A549 (cell line): ENCODE measurements around the gene HLX. TPM values are rescaled to one million over a fixed set of nuclear protein-coding genes. Genes with fewer than 3 reads are reported as not detected.
A peak's percentile ranks its signal among the peaks of the same experiment; 100 is the strongest.

Experiments used
- ATAC-seq, 2 experiments: fragments of 200-7000 bp in 1 of 2; fragments of >200 bp in 1 of 2; cut with Nextera tagmentation in 1 of 2; cut with Tn5 transposase in 1 of 2; 3 replicates each; pipeline versions ENCODE4 v1.8.0 to v1.9.1; 2018 to 2020; ENCODE audit warnings: mild to moderate bottlenecking in 1 of 2, moderate library complexity in 1 of 2
- CTCF ChIA-PET: fragments of 300-600 bp; sonication (Branson Sonifier 250); formaldehyde crosslinking; extraction: SDS; loops from one replicate; lab custom pipeline; 2021; ENCODE audit warnings: antibody characterized with exemption, inconsistent platforms; lab: Yijun Ruan, JAX
- POLR2A ChIA-PET: fragments of 350-600 bp; formaldehyde crosslinking; extraction: SDS; loops from one replicate; lab custom pipeline; 2021; ENCODE audit warnings: antibody characterized with exemption, inconsistent platforms; lab: Yijun Ruan, JAX
- DNase-seq, 2 experiments: peaks; one replicate each; pipeline versions ENCODE4 v3.0.0 to v3.0.0-alpha.2; 2011 to 2016; ENCODE audit warnings: low read depth in 1 of 2, low spot score in 1 of 2
- FAIRE-seq: peaks from 2 replicates; lab custom pipeline; 2011; peaks lifted over from hg19 to GRCh38; lab: Jason Lieb, UNC
- H3K27ac ChIP-seq, 2 experiments: fragments of >200 bp; sonication (Bioruptor Twin); formaldehyde crosslinking; 3 replicates each; pipeline ENCODE4 v1.5.1; 2016 to 2017
- H3K4me1 ChIP-seq: fragments of >200 bp; sonication (Bioruptor Twin); formaldehyde crosslinking; 3 replicates; pipeline ENCODE4 v1.6.1; 2016
- H3K4me2 ChIP-seq: fragments of >200 bp; sonication (Bioruptor Twin); formaldehyde crosslinking; 3 replicates; pipeline ENCODE4 v1.6.1; 2016
- H3K4me3 ChIP-seq: fragments of >200 bp; sonication (Bioruptor Twin); formaldehyde crosslinking; 3 replicates; pipeline ENCODE4 v1.5.1; 2016
- H3K9me3 ChIP-seq: fragments of >200 bp; sonication (Bioruptor Twin); formaldehyde crosslinking; 3 replicates; pipeline ENCODE4 v1.6.1; 2016
- CTCF ChIP-seq: fragments of >200 bp; sonication (Bioruptor Twin); formaldehyde crosslinking; IDR thresholded peaks from 3 replicates; pipeline ENCODE4 v1.5.1; 2016
- EHMT2 ChIP-seq: fragments of 200-600 bp; sonication (generic); IDR thresholded peaks from 2 replicates; pipeline ENCODE4 v1.6.1; 2016; ENCODE audit warnings: antibody characterized with exemption, low read depth, mild to moderate bottlenecking, moderate library complexity
- EP300 ChIP-seq, 2 experiments: fragments of >200 bp; sonication (Bioruptor Twin); formaldehyde crosslinking; IDR thresholded peaks; 2 replicates in 1 of 2; 3 replicates in 1 of 2; pipeline ENCODE4 v1.6.1; 2016 to 2017
- FOSB ChIP-seq: fragments of 250-450 bp; sonication (Bioruptor Pico); IDR thresholded peaks from 2 replicates; pipeline ENCODE4 v1.5.0; 2020; ENCODE audit warnings: mild to moderate bottlenecking, moderate library complexity
- HDAC2 ChIP-seq: fragments of 200-600 bp; sonication (generic); IDR thresholded peaks from 2 replicates; pipeline ENCODE4 v1.6.1; 2016
- HMGXB4 ChIP-seq: fragments of 250-450 bp; sonication (Bioruptor Pico); IDR thresholded peaks from 2 replicates; pipeline ENCODE4 v1.5.0; 2021; ENCODE audit warnings: mild to moderate bottlenecking, moderate library complexity, borderline replicate concordance
- JUNB ChIP-seq: fragments of >200 bp; sonication (Bioruptor Twin); formaldehyde crosslinking; IDR thresholded peaks from 2 replicates; pipeline ENCODE4 v1.6.1; 2016
- KDM1A ChIP-seq: fragments of 200-600 bp; sonication (generic); IDR thresholded peaks from 2 replicates; pipeline ENCODE4 v1.6.1; 2016; ENCODE audit warnings: low read depth, mild to moderate bottlenecking
- KDM5A ChIP-seq: fragments of 200-600 bp; sonication (generic); IDR thresholded peaks from 2 replicates; pipeline ENCODE4 v1.6.1; 2016; ENCODE audit warnings: antibody characterized with exemption, mild to moderate bottlenecking
- MAFK ChIP-seq: fragments of 450-650 bp; IDR thresholded peaks from 2 replicates; pipeline ENCODE4 v1.6.1; 2014; ENCODE audit not compliant: partially characterized antibody
- MAZ ChIP-seq: fragments of 150-350 bp; IDR thresholded peaks from 2 replicates; pipeline ENCODE4 v1.6.1; 2014; ENCODE audit warnings: antibody characterized with exemption, low read depth, low read length, borderline replicate concordance
- MYC ChIP-seq: IDR thresholded peaks from 2 replicates; pipeline ENCODE4 v1.6.1; 2012; ENCODE audit warnings: mild to moderate bottlenecking, inconsistent platforms, low read length, improper control_type of control experiment, borderline replicate concordance
- NPAS2 ChIP-seq: fragments of 250-450 bp; sonication (Bioruptor Pico); IDR thresholded peaks from 2 replicates; pipeline ENCODE4 v1.8.0; 2022; ENCODE audit warnings: mild to moderate bottlenecking, moderate library complexity, borderline replicate concordance
- POLR2A ChIP-seq: IDR thresholded peaks from 2 replicates; pipeline ENCODE4 v1.6.1; 2012; ENCODE audit warnings: mild to moderate bottlenecking, low read length
- RAD21 ChIP-seq, 2 experiments: fragments of >200 bp in 1 of 2; sonication (Bioruptor Twin) in 1 of 2; formaldehyde crosslinking in 1 of 2; IDR thresholded peaks in 1 of 2; conservative IDR thresholded peaks in 1 of 2; 2 replicates in 1 of 2; 3 replicates in 1 of 2; pipeline ENCODE4 v1.6.1; 2012 to 2018; ENCODE audit warnings: inconsistent platforms in 1 of 2
- RFX5 ChIP-seq: fragments of 450-650 bp; IDR thresholded peaks from 2 replicates; pipeline ENCODE4 v1.7.1; 2014; ENCODE audit warnings: antibody characterized with exemption, mild to moderate bottlenecking, moderate library complexity
- SMC3 ChIP-seq: fragments of >200 bp; sonication (Bioruptor Twin); formaldehyde crosslinking; IDR thresholded peaks from 3 replicates; pipeline ENCODE4 v1.6.1; 2018; ENCODE audit warnings: inconsistent platforms
- SREBF2 ChIP-seq: fragments of 450-650 bp; IDR thresholded peaks from 2 replicates; pipeline ENCODE4 v1.6.1; 2014; ENCODE audit warnings: mild to moderate bottlenecking, moderate library complexity
- TP53 ChIP-seq: fragments of 250-450 bp; sonication (Bioruptor Pico); IDR thresholded peaks from 2 replicates; pipeline ENCODE4 v1.5.0; 2021; ENCODE audit warnings: mild to moderate bottlenecking, moderate library complexity
- USF2 ChIP-seq: fragments of 450-650 bp; IDR thresholded peaks from 2 replicates; pipeline ENCODE4 v1.6.1; 2014; ENCODE audit warnings: antibody characterized with exemption
- ZC3H11A ChIP-seq: fragments of 450-650 bp; IDR thresholded peaks from 2 replicates; pipeline ENCODE4 v1.6.1; 2014; ENCODE audit warnings: antibody characterized with exemption, mild to moderate bottlenecking
- ZFP36 ChIP-seq: fragments of 450-650 bp; IDR thresholded peaks from 2 replicates; pipeline ENCODE4 v1.6.1; 2014; ENCODE audit warnings: borderline replicate concordance; ENCODE audit not compliant: partially characterized antibody
- ZSCAN20 ChIP-seq: fragments of 250-450 bp; sonication (Bioruptor Pico); IDR thresholded peaks from 2 replicates; pipeline ENCODE4 v1.8.0; 2022; ENCODE audit warnings: mild to moderate bottlenecking, moderate library complexity
- WGBS: methylation state at CpG from one replicate; pipeline ENCODE4 v1.1.6; 2017; ENCODE audit errors: missing lambda C conversion rate; 5-methylcytosine and 5-hydroxymethylcytosine counted together
- polyA plus RNA-seq, 4 experiments: library from polyadenylated mRNA; depleted of rRNA in 3 of 4; stranded (reverse); fragments of >200 nt; fragmentation: RNase III in 1 of 4; extraction: RNeasy Plus Mini Kit Qiagen cat#74134 plus additional on column Dnase treatment in 1 of 4; gene quantifications; 2 replicates in 3 of 4; 3 replicates in 1 of 4; pipeline ENCODE4 v1.2.3, GENCODE V29; 2011 to 2017
- TF ChIP-seq, protein P1 (sequence below): IDR thresholded peaks from 2 replicates; pipeline ENCODE4 v1.6.1; 2012

Gene HLX
- polyA plus RNA-seq, 2 of the 4 experiments (the other 2 are of a cell fraction): 0.70 to 5.6 TPM

- WGBS: 30% methylated on average over 8 of the region's 8 CpGs
- ChIA-PET POLR2A (no interaction called here), CTCF (interaction anchor here (0.6 to 5.1 kb wide), 23 partner anchors 10 to 1772 kb away, joined by 3 to 47 read pairs (median 4); no protein-coding TSS in a partner anchor)
- peak; percentile 34 to 53 for DNase-seq
- peak; percentile 64 to 65; a peak in 4 of 6 replicates for ATAC-seq
- Histone ChIP-seq H3K4me2 (no peak overlapping the region), H3K9me3 (no peaks in the 10 kb centered on the region), H3K4me3 (no peak overlapping the region), H3K27ac (peak overlapping the region in 1 of 2 experiments; percentile 26; a peak in 2 of 6 replicates), H3K4me1 (peaks cover 26% of the 10 kb centered on the region; the same call in 2 of the 3 replicates)
- TF ChIP-seq EP300 (IDR thresholded peaks at IDR 0.05) (no peak), RAD21 (conservative IDR thresholded peaks at IDR 0.05 in 1 of 2, IDR thresholded peaks at IDR 0.05 in 1 of 2) (peak; percentile 85 to 96), ZSCAN20 (CRISPR knock-in tag) (no peak), MAZ (no peak), CTCF (peak; percentile 89), SMC3 (peak; percentile 95)
- no peak for FAIRE-seq
These were observed 5.2 kb upstream of the HLX start for GRCh38 chr1:220873868-220874655.

- Histone ChIP-seq H3K4me1 (peaks cover 27% of the 10 kb centered on the region; the same call in 2 of the 3 replicates), H3K9me3 (no peaks in the 10 kb centered on the region), H3K27ac (no peak overlapping the region), H3K4me2 (no peak overlapping the region), H3K4me3 (no peak overlapping the region)
- DNase-seq: no peak
- ATAC-seq: no peak
- CTCF ChIA-PET: interaction anchor here (0.6 to 5.1 kb wide), 18 partner anchors 11 to 1770 kb away, joined by 3 to 47 read pairs (median 3); no protein-coding TSS in a partner anchor
- no peak for FAIRE-seq
- WGBS: 61% methylated on average over 1 of the region's 1 CpG
- POLR2A ChIA-PET: no interaction called here
- TF ChIP-seq SMC3 (no peak), ZFP36 (no peak), POLR2A (no peak), RAD21 (conservative IDR thresholded peaks at IDR 0.05 in 1 of 2, IDR thresholded peaks at IDR 0.05 in 1 of 2) (no peak), MAFK (no peak), TP53 (CRISPR knock-in tag) (no peak), JUNB (no peak), KDM5A (no peak), SREBF2 (no peak), FOSB (CRISPR knock-in tag) (no peak), HMGXB4 (CRISPR knock-in tag) (no peak), NPAS2 (CRISPR knock-in tag) (no peak)
These were observed 4.0 kb upstream of the HLX start for GRCh38 chr1:220875260-220875659.

DNA sequence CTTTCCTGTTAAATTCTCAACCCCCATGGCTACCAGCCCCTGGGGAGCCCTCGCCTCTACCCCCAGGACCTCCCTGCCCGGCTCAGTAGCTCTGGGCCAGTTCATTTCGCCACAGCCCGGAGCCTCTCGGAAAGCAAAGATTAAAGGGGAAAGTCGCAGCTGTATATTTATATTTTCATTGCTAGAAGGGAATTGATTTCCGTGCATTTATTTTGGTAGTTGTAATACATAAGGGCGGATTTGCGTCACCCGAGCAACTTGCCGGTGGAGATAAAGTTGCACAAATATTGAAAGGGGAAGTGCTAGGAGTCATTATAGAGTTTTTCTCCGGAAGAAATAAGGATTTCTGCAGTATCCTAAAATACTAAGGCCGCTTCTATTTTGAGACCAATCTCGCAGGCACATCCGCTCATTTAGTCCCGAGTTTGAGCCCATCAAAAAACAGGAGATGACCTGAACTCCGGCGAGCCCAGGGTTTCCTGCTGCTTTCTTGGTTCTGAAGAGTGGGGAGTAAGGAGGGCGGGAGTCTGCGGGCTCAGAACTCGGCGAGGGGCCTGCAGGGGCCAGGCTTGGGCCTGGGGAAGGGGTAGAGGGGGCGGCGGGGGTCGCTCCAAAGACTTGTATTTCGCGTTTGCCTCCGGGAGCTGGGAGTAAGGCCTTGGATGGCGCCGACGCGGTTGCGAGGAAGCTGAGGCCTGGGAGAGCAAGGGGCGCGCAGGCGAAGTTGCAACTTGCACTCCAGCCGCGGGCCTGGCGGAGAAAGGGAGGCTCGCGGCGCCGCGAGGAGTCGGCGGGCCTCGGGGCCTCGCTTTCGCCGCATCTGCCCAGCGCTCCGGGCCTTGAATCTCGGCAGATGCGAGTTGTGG lies 2.5 kb upstream of the HLX start:
- H3K4me3 ChIP-seq: no peak overlapping the region
- DNase-seq: no peak
- CTCF ChIA-PET: interaction anchor here (1.8 to 5.1 kb wide), 5 partner anchors 326 to 1579 kb away, joined by 4 to 47 read pairs (median 16); no protein-coding TSS in a partner anchor
- ATAC-seq: no peak
- POLR2A ChIA-PET: no interaction called here
- H3K27ac ChIP-seq: no peak overlapping the region
- H3K9me3 ChIP-seq: no peaks in the 10 kb centered on the region
- no peak overlapping the region for H3K4me2 ChIP-seq
- 90% methylated on average over 27 of the region's 54 CpGs for whole genome bisulfite sequencing
- no peak for FAIRE-seq
- TF ChIP-seq ZFP36 (no peak), HDAC2 (no peak), USF2 (no peak), RFX5 (no peak), ZC3H11A (no peak), KDM1A (no peak), EHMT2 (no peak), MYC (no peak)
- TF ChIP-seq, protein P1, sequence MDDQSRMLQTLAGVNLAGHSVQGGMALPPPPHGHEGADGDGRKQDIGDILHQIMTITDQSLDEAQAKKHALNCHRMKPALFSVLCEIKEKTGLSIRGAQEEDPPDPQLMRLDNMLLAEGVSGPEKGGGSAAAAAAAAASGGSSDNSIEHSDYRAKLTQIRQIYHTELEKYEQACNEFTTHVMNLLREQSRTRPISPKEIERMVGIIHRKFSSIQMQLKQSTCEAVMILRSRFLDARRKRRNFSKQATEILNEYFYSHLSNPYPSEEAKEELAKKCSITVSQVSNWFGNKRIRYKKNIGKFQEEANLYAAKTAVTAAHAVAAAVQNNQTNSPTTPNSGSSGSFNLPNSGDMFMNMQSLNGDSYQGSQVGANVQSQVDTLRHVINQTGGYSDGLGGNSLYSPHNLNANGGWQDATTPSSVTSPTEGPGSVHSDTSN: no peak
- TF ChIP-seq, all 56 proteins: peak for 0
- H3K4me1 ChIP-seq: peaks cover 36% of the 10 kb centered on the region; the same call in 2 of the 3 replicates
